HEK293 (cell line): ENCODE measurements around the gene ASIC4.

Source experiments
- CTCF ChIA-PET: fragments of 350-600 bp; formaldehyde crosslinking; extraction: SDS; loops from one replicate; lab custom pipeline; 2021; ENCODE audit warnings: antibody characterized with exemption; lab: Yijun Ruan, JAX
- POLR2A ChIA-PET: fragments of 300-600 bp; formaldehyde crosslinking; extraction: SDS; loops from one replicate; lab custom pipeline; 2020; ENCODE audit warnings: antibody characterized with exemption, inconsistent platforms; lab: Yijun Ruan, JAX
- H3K27ac ChIP-seq: fragments of 200-500 bp; sonication (Bioruptor generic); 2 replicates; pipeline ENCODE4 v1.5.1; 2014; ENCODE audit warnings: low read depth, low read length, control low read depth, inconsistent platforms; ENCODE audit errors: extremely low read depth
- H3K36me3 ChIP-seq, 2 experiments: fragments of 200-500 bp in 1 of 2; sonication (Bioruptor generic) in 1 of 2; 1 replicate in 1 of 2; 2 replicates in 1 of 2; pipeline ENCODE4 v1.5.1; 2014 to 2017; ENCODE audit warnings: inconsistent platforms in 2 of 2, low read length in 2 of 2; ENCODE audit not compliant: control insufficient read depth in 2 of 2, insufficient read depth in 1 of 2
- H3K4me1 ChIP-seq: fragments of 200-500 bp; sonication (Bioruptor generic); 2 replicates; pipeline ENCODE4 v1.5.1; 2014; ENCODE audit warnings: mild to moderate bottlenecking, low read length, inconsistent platforms; ENCODE audit not compliant: control insufficient read depth, insufficient read depth
- H3K4me3 ChIP-seq: 2 replicates; pipeline ENCODE4 v1.5.1; 2011; ENCODE audit warnings: low read depth, mild to moderate bottlenecking, control low read depth, low read length, moderate library complexity
- H3K9me3 ChIP-seq: fragments of 200-500 bp; sonication (Bioruptor generic); 2 replicates; pipeline ENCODE4 v1.5.1; 2014; ENCODE audit warnings: low read depth, low read length, inconsistent platforms; ENCODE audit not compliant: control insufficient read depth, insufficient read depth
- GLIS2 ChIP-seq: fragments of 450-650 bp; formaldehyde crosslinking; IDR thresholded peaks from 2 replicates; pipeline ENCODE4 v1.5.1; 2016; ENCODE audit warnings: missing biosample characterization, missing genetic modification characterization
- HOXC10 ChIP-seq: sonication (generic); formaldehyde crosslinking; IDR thresholded peaks from 2 replicates; pipeline ENCODE4 v1.8.1; 2023; ENCODE audit warnings: mild to moderate bottlenecking, missing genetic modification reagents
- KLF1 ChIP-seq: fragments of 450-650 bp; formaldehyde crosslinking; IDR thresholded peaks from 2 replicates; pipeline ENCODE4 v1.5.1; 2016; ENCODE audit warnings: missing biosample characterization, missing genetic modification characterization
- MZF1 ChIP-seq: fragments of 450-650 bp; formaldehyde crosslinking; IDR thresholded peaks from 2 replicates; pipeline ENCODE4 v1.5.1; 2017; ENCODE audit warnings: missing biosample characterization, missing genetic modification characterization, borderline replicate concordance
- OVOL3 ChIP-seq: fragments of 450-650 bp; formaldehyde crosslinking; IDR thresholded peaks from 2 replicates; pipeline ENCODE4 v1.5.1; 2016; ENCODE audit warnings: missing biosample characterization, missing genetic modification characterization
- REPIN1 ChIP-seq: fragments of 450-650 bp; formaldehyde crosslinking; IDR thresholded peaks from 2 replicates; pipeline ENCODE4 v1.5.1; 2017; ENCODE audit warnings: missing biosample characterization, missing genetic modification characterization, low read depth
- SP2 ChIP-seq: fragments of 450-650 bp; formaldehyde crosslinking; IDR thresholded peaks from 2 replicates; pipeline ENCODE4 v1.5.1; 2016; ENCODE audit warnings: missing biosample characterization, missing genetic modification characterization
- YY1 ChIP-seq: fragments of 450-650 bp; formaldehyde crosslinking; IDR thresholded peaks from 2 replicates; pipeline ENCODE4 v1.5.1; 2018; ENCODE audit warnings: missing biosample characterization, missing genetic modification characterization
- ZBTB48 ChIP-seq: fragments of 450-650 bp; formaldehyde crosslinking; IDR thresholded peaks from 2 replicates; pipeline ENCODE4 v1.5.1; 2016; ENCODE audit warnings: missing biosample characterization, missing genetic modification characterization
- ZFHX2 ChIP-seq: fragments of 450-650 bp; formaldehyde crosslinking; conservative IDR thresholded peaks from 2 replicates; pipeline ENCODE4 v1.5.1; 2016; ENCODE audit warnings: missing biosample characterization, missing genetic modification characterization
- ZFP3 ChIP-seq: fragments of 450-650 bp; formaldehyde crosslinking; IDR thresholded peaks from 2 replicates; pipeline ENCODE4 v1.5.1; 2016; ENCODE audit warnings: low read depth, missing biosample characterization, missing genetic modification characterization
- ZFP41 ChIP-seq: fragments of 450-650 bp; formaldehyde crosslinking; IDR thresholded peaks from 2 replicates; pipeline ENCODE4 v1.5.1; 2016; ENCODE audit warnings: missing biosample characterization, missing genetic modification characterization, borderline replicate concordance
- ZNF146 ChIP-seq: fragments of 450-650 bp; formaldehyde crosslinking; IDR thresholded peaks from 2 replicates; pipeline ENCODE4 v1.5.1; 2016; ENCODE audit warnings: missing biosample characterization, missing genetic modification characterization
- ZNF221 ChIP-seq: fragments of 450-650 bp; formaldehyde crosslinking; IDR thresholded peaks from 2 replicates; pipeline ENCODE4 v1.5.1; 2017; ENCODE audit warnings: missing biosample characterization, missing genetic modification characterization, borderline replicate concordance
- ZNF23 ChIP-seq: fragments of 450-650 bp; formaldehyde crosslinking; IDR thresholded peaks from 2 replicates; pipeline ENCODE4 v1.5.1; 2016; ENCODE audit warnings: missing biosample characterization, missing genetic modification characterization, borderline replicate concordance
- ZNF248 ChIP-seq: fragments of 450-650 bp; formaldehyde crosslinking; IDR thresholded peaks from 2 replicates; pipeline ENCODE4 v1.5.1; 2017; ENCODE audit warnings: missing biosample characterization, missing genetic modification characterization
- ZNF280C ChIP-seq: fragments of 450-650 bp; formaldehyde crosslinking; IDR thresholded peaks from 2 replicates; pipeline ENCODE4 v1.5.1; 2016; ENCODE audit warnings: missing biosample characterization, missing genetic modification characterization
- ZNF473 ChIP-seq: fragments of 450-650 bp; formaldehyde crosslinking; IDR thresholded peaks from 2 replicates; pipeline ENCODE4 v1.5.1; 2017; ENCODE audit warnings: missing biosample characterization, missing genetic modification characterization
- ZNF513 ChIP-seq: fragments of 450-650 bp; IDR thresholded peaks from 2 replicates; pipeline ENCODE4 v1.5.1; 2018; ENCODE audit warnings: missing biosample characterization, missing genetic modification characterization
- ZNF560 ChIP-seq: fragments of 450-650 bp; formaldehyde crosslinking; IDR thresholded peaks from 2 replicates; pipeline ENCODE4 v1.5.1; 2017; ENCODE audit warnings: missing biosample characterization, missing genetic modification characterization, borderline replicate concordance
- ZNF585B ChIP-seq: fragments of 450-650 bp; formaldehyde crosslinking; IDR thresholded peaks from 2 replicates; pipeline ENCODE4 v1.5.1; 2016; ENCODE audit warnings: missing biosample characterization, missing genetic modification characterization
- ZNF623 ChIP-seq: fragments of 450-650 bp; formaldehyde crosslinking; IDR thresholded peaks from 2 replicates; pipeline ENCODE4 v1.5.1; 2016; ENCODE audit warnings: missing biosample characterization, missing genetic modification characterization
- ZNF639 ChIP-seq: fragments of 450-650 bp; formaldehyde crosslinking; IDR thresholded peaks from 2 replicates; pipeline ENCODE4 v1.5.1; 2016; ENCODE audit warnings: missing biosample characterization, missing genetic modification characterization
- ZNF660 ChIP-seq: fragments of 450-650 bp; IDR thresholded peaks from 2 replicates; pipeline ENCODE4 v1.5.1; 2018; ENCODE audit warnings: missing biosample characterization, mild to moderate bottlenecking, missing genetic modification characterization
- ZNF664 ChIP-seq: fragments of 450-650 bp; formaldehyde crosslinking; IDR thresholded peaks from 2 replicates; pipeline ENCODE4 v1.5.1; 2016; ENCODE audit warnings: missing biosample characterization, missing genetic modification characterization
- ZNF707 ChIP-seq: fragments of 450-650 bp; formaldehyde crosslinking; IDR thresholded peaks from 2 replicates; pipeline ENCODE4 v1.5.1; 2016; ENCODE audit warnings: missing biosample characterization, missing genetic modification characterization
- ZNF76 ChIP-seq: fragments of 450-650 bp; formaldehyde crosslinking; IDR thresholded peaks from 2 replicates; pipeline ENCODE4; 2016; ENCODE audit warnings: low read depth, missing biosample characterization, missing genetic modification characterization, borderline replicate concordance
- ZNF768 ChIP-seq: fragments of 450-650 bp; formaldehyde crosslinking; IDR thresholded peaks from 2 replicates; pipeline ENCODE4 v1.5.1; 2018; ENCODE audit warnings: missing biosample characterization, mild to moderate bottlenecking, missing genetic modification characterization
- ZSCAN4 ChIP-seq: fragments of 450-650 bp; formaldehyde crosslinking; IDR thresholded peaks from 2 replicates; pipeline ENCODE4 v1.5.1; 2017; ENCODE audit warnings: missing biosample characterization, missing genetic modification characterization

The ASIC4 gene

GRCh38 chr2:219543596-219544358 is 29.5 kb downstream of the ASIC4 start, which contains the start of the genes CHPF and TMEM198:
TSS of gene CHPF (minus strand) at chr2:219543809. CDS start at chr2:219543538, 271 bp downstream.
TSS of gene TMEM198 (plus strand) at chr2:219544028. CDS start at chr2:219544728, 700 bp downstream.
- Histone ChIP-seq H3K9me3 (no peaks in the 10 kb centered on the region), H3K36me3 (peaks cover 0 to 30% of the 10 kb centered on the region in 2 experiments; a peak in 1 of 3 replicates), H3K27ac (peak within 1 kb of the TSS; percentile 73; the same call in 1 of the 2 replicates), H3K4me1 (no peaks in the 10 kb centered on the region), H3K4me3 (peak within 1 kb of the TSS; percentile 69)
- ChIA-PET CTCF (interaction anchor here (0.6 to 7.2 kb wide), 6 partner anchors 14 to 1549 kb away, joined by 3 to 112 read pairs (median 8); no protein-coding TSS in a partner anchor), POLR2A (interaction anchor here (0.7 to 2.1 kb wide), 9 partner anchors 9 to 337 kb away, joined by 3 to 18 read pairs (median 5); partner anchors contain the start of genes DNPEP, GMPPA, OBSL1 and STK11IP)
- TF ChIP-seq ZNF707 (tag by site-specific recombination) (no peak), OVOL3 (tag by site-specific recombination) (no peak), ZFP3 (tag by site-specific recombination) (no peak), ZFHX2 (tag by site-specific recombination) (0 out of 2 replicates have a peak, but pooled peaks have one; percentile 54), ZNF513 (no peak), MZF1 (tag by site-specific recombination) (no peak), ZNF660 (tag by site-specific recombination) (peak; percentile 38; the same call in 1 of the 2 replicates), ZNF473 (tag by site-specific recombination) (no peak), ZNF23 (tag by site-specific recombination) (no peak), ZNF623 (tag by site-specific recombination) (no peak), ZFP41 (no peak), ZNF248 (no peak), ZNF639 (tag by site-specific recombination) (no peak), ZNF560 (tag by site-specific recombination) (no peak), ZNF768 (no peak), ZNF664 (tag by site-specific recombination) (no peak), ZNF146 (tag by site-specific recombination) (no peak), REPIN1 (no peak), YY1 (tag by site-specific recombination) (no peak), ZSCAN4 (no peak), HOXC10 (CRISPR knock-in tag) (no peak), KLF1 (peak; percentile 66; the same call in 1 of the 2 replicates), GLIS2 (peak; percentile 96), ZNF76 (0 out of 2 replicates have a peak, but pooled peaks have one; percentile 27), ZNF280C (tag by site-specific recombination) (no peak), ZBTB48 (tag by site-specific recombination) (0 out of 2 replicates have a peak, but pooled peaks have one; percentile 54), ZNF585B (tag by site-specific recombination) (no peak), ZNF221 (tag by site-specific recombination) (no peak), SP2 (peak; percentile 91)
